ENCODE measurements around the gene DTNA.
"Not testable (repeated sequence)": the region's sequence is repeated elsewhere in the genome, so short reads cannot be mapped to it uniquely, and the experiment has no call there.

The DTNA gene

DNA sequence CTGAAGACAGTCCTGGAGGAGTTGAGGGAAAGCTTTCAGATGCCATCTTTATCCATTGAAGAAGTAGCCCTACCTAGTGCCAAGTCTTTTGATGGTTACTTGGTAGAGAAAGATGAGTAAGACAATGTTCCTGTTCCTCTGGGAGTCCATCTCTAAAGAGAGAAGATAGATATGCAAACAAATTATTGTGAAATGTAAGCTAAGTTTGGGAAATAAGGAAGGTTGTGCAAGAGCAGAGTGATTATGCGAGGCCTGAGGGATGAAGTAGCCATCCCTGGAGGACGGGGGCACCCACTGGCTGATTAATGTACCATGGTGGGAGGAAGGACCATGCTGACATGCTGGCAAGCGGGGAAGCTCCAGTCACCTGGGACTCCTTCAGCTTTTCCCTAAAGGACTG is 994 bp upstream of the DTNA start:
- H3F3A ChIP-seq (ENCODE audit: insufficient read depth, low read length): no peaks in the 10 kb centered on the region

DNA sequence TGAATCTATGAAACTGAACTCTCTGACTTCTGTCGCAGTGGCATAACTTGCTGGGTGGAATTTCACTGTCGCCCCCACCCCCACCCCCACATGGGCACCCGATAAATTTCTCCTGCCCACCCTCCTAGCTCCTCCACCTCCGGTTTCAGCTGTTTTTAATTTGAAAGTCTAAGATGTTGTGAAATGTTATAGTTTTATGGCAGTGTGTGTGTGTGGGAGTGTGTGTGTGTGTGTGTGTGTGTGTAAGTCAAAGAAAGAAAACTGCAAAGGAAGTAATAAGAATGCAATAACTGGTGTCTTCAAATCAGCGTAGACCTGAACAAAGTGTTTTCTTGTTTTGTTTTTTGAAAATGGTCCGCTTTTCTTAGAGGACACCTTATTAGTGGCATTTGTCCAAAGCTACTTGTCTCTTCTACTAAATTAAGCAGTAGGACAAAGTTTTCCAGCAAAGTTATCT is 388 bp downstream of the DTNA start:
- Histone ChIP-seq H3K27me3 (replicated peaks; ENCODE audit: insufficient read depth, low read length) (no peaks in the 10 kb centered on the region), H3K9me2 (replicated peaks; ENCODE audit: insufficient read depth, low read length) (no peaks in the 10 kb centered on the region), H3K36me3 (replicated peaks; ENCODE audit: insufficient read depth, low read length) (no peaks in the 10 kb centered on the region), H3K9me3 (replicated peaks; ENCODE audit: insufficient read depth, low read length) (no peaks in the 10 kb centered on the region), H3F3A (ENCODE audit: insufficient read depth, low read length) (no peaks in the 10 kb centered on the region), H3K9ac (ENCODE audit: low read length) (no peak overlapping the region), H3K27ac (ENCODE audit: low read length) (no peak overlapping the region), H3K4me2 (ENCODE audit: low read depth, low read length) (no peak overlapping the region), H3K4me3 (ENCODE audit: low read length) (no peak overlapping the region), H3K79me2 (ENCODE audit: low read length) (no peaks in the 10 kb centered on the region), H2AFZ (ENCODE audit: low read length) (no peak overlapping the region), H3K4me1 (ENCODE audit: low read length) (no peaks in the 10 kb centered on the region), H4K20me1 (ENCODE audit: insufficient read depth, low read length) (no peaks in the 10 kb centered on the region)
- no peak for TF ChIP-seq EZH2phosphoT487 (IDR thresholded peaks at IDR 0.05; ENCODE audit: low read length)
- TF ChIP-seq EZH2 (optimal IDR thresholded peaks at IDR 0.05; ENCODE audit: low read depth, low read length): no peak
- TF ChIP-seq, protein P1, sequence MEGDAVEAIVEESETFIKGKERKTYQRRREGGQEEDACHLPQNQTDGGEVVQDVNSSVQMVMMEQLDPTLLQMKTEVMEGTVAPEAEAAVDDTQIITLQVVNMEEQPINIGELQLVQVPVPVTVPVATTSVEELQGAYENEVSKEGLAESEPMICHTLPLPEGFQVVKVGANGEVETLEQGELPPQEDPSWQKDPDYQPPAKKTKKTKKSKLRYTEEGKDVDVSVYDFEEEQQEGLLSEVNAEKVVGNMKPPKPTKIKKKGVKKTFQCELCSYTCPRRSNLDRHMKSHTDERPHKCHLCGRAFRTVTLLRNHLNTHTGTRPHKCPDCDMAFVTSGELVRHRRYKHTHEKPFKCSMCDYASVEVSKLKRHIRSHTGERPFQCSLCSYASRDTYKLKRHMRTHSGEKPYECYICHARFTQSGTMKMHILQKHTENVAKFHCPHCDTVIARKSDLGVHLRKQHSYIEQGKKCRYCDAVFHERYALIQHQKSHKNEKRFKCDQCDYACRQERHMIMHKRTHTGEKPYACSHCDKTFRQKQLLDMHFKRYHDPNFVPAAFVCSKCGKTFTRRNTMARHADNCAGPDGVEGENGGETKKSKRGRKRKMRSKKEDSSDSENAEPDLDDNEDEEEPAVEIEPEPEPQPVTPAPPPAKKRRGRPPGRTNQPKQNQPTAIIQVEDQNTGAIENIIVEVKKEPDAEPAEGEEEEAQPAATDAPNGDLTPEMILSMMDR (IDR thresholded peaks at IDR 0.05; ENCODE audit: low read length): no peak
- DNase-seq: no peak

More for the DNA sequence above, 994 bp upstream of the DTNA start:
- H3K4me3 ChIP-seq (ENCODE audit: low read length): no peak overlapping the region
- no peaks in the 10 kb centered on the region for H3K9me3 ChIP-seq (replicated peaks; ENCODE audit: insufficient read depth, low read length)
- no peaks in the 10 kb centered on the region for H3K36me3 ChIP-seq (replicated peaks; ENCODE audit: insufficient read depth, low read length)
- H3K27ac ChIP-seq (ENCODE audit: low read length): no peak overlapping the region
- TF ChIP-seq EZH2 (optimal IDR thresholded peaks at IDR 0.05; ENCODE audit: low read depth, low read length) (no peak), EZH2phosphoT487 (IDR thresholded peaks at IDR 0.05; ENCODE audit: low read length) (no peak)
- TF ChIP-seq, protein P1 (IDR thresholded peaks at IDR 0.05; ENCODE audit: low read length): no peak
- H2AFZ ChIP-seq (ENCODE audit: low read length): no peak overlapping the region
- no peaks in the 10 kb centered on the region for H3K27me3 ChIP-seq (replicated peaks; ENCODE audit: insufficient read depth, low read length)
- no peaks in the 10 kb centered on the region for H4K20me1 ChIP-seq (ENCODE audit: insufficient read depth, low read length)
- no peak overlapping the region for H3K9ac ChIP-seq (ENCODE audit: low read length)
- no peak overlapping the region for H3K4me2 ChIP-seq (ENCODE audit: low read depth, low read length)
- no peaks in the 10 kb centered on the region for H3K9me2 ChIP-seq (replicated peaks; ENCODE audit: insufficient read depth, low read length)
- H3K4me1 ChIP-seq (ENCODE audit: low read length): no peaks in the 10 kb centered on the region
- no peaks in the 10 kb centered on the region for H3K79me2 ChIP-seq (ENCODE audit: low read length)
- DNase-seq: no peak

DNA sequence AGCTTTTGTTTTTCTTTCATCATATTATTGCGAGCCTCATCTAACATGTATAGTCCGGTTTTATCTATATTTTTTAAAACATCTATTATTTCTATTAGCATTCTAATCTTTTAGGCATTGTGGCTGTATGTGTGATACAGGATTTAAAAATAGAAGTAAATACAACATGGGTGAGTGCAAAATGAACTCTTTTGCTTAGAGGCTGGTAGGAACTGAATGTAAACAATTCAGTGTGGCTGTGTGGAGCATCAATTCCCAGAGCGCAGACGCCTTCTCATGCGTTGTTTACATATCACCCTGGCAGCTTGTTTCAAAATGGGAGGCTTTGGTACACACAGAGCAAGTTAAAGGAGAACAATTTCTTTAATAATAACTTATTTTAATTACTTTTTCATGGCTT is 836 bp downstream of the DTNA start:
- H3K4me2 ChIP-seq (ENCODE audit: low read depth, low read length): no peak overlapping the region
- no peak for DNase-seq
- no peak for TF ChIP-seq EZH2 (optimal IDR thresholded peaks at IDR 0.05; ENCODE audit: low read depth, low read length)
- TF ChIP-seq EZH2phosphoT487 (IDR thresholded peaks at IDR 0.05; ENCODE audit: low read length): no peak
- TF ChIP-seq, protein P1 (IDR thresholded peaks at IDR 0.05; ENCODE audit: low read length): no peak
- no peak overlapping the region for H3K27ac ChIP-seq (ENCODE audit: low read length)
- H3K4me3 ChIP-seq (ENCODE audit: low read length): no peak overlapping the region
- no peaks in the 10 kb centered on the region for H3K27me3 ChIP-seq (replicated peaks; ENCODE audit: insufficient read depth, low read length)
- no peaks in the 10 kb centered on the region for H3K9me3 ChIP-seq (replicated peaks; ENCODE audit: insufficient read depth, low read length)
- H3K9me2 ChIP-seq (replicated peaks; ENCODE audit: insufficient read depth, low read length): no peaks in the 10 kb centered on the region
- H2AFZ ChIP-seq (ENCODE audit: low read length): no peak overlapping the region
- no peaks in the 10 kb centered on the region for H4K20me1 ChIP-seq (ENCODE audit: insufficient read depth, low read length)
- H3K36me3 ChIP-seq (replicated peaks; ENCODE audit: insufficient read depth, low read length): no peaks in the 10 kb centered on the region
- H3K9ac ChIP-seq (ENCODE audit: low read length): no peak overlapping the region
- no peaks in the 10 kb centered on the region for H3F3A ChIP-seq (ENCODE audit: insufficient read depth, low read length)
- H3K4me1 ChIP-seq (ENCODE audit: low read length): no peaks in the 10 kb centered on the region
- no peaks in the 10 kb centered on the region for H3K79me2 ChIP-seq (ENCODE audit: low read length)

DNA sequence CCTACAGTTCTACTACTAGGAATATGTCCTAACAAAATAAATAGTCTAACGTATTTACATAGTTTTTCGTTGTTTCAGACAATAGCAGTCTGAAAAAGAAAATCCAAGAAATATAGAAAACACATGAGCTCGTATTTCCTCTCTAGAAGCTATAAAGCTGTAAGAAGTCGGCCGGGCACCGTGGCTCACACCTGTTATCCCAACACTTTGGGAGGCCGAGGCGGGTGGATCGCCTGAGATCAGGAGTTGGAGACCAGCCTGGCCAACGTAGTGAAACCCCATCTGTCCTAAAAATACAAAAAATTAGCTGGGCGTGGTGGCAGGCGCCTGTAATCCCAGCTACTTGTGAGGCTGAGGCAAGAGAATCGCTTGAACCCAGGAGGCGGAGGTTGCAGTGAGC is 6.0 kb downstream of the DTNA start:
- H3K4me2 ChIP-seq (ENCODE audit: low read depth, low read length); H3K4me1 ChIP-seq (ENCODE audit: low read length); H3K9me3 ChIP-seq (replicated peaks; ENCODE audit: insufficient read depth, low read length); H3F3A ChIP-seq (ENCODE audit: insufficient read depth, low read length); H3K79me2 ChIP-seq (ENCODE audit: low read length); H3K9ac ChIP-seq (ENCODE audit: low read length); H4K20me1 ChIP-seq (ENCODE audit: insufficient read depth, low read length); H3K27me3 ChIP-seq (replicated peaks; ENCODE audit: insufficient read depth, low read length); H2AFZ ChIP-seq (ENCODE audit: low read length); H3K36me3 ChIP-seq (replicated peaks; ENCODE audit: insufficient read depth, low read length); H3K9me2 ChIP-seq (replicated peaks; ENCODE audit: insufficient read depth, low read length); DNase-seq; H3K4me3 ChIP-seq (ENCODE audit: low read length); H3K27ac ChIP-seq (ENCODE audit: low read length): not testable (repeated sequence)

Data from MM.1S (cell line).